ENCODE results near the gene PSEN1. TPM values are rescaled to one million over a fixed set of nuclear protein-coding genes. Genes with fewer than 3 reads are reported as not detected.

PSEN1 gene
- total and polyA plus RNA-seq, 10 of the 15 experiments (the other 5 are each of a cell fraction or from before 2014, with no cell fraction given), result 8.9 to 32.3 (median 21.8) TPM

- Histone ChIP-seq H3K4me2 (ENCODE audit: control insufficient read depth, insufficient read depth) (no peak overlapping the region), H3K4me1 (ENCODE audit: control insufficient read depth, insufficient read depth, low read length) (peaks cover 14% of the 10 kb centered on the region), H3K9ac (ENCODE audit: control insufficient read depth, insufficient read depth, low read length) (no peak overlapping the region), H4K20me1 (ENCODE audit: control insufficient read depth, insufficient read depth) (no peaks in the 10 kb centered on the region), H2AFZ (ENCODE audit: control insufficient read depth, low read depth, low read length) (no peak overlapping the region), H3K36me3 (ENCODE audit: control insufficient read depth in 2 of 2, insufficient read depth in 2 of 2, low read length in 1 of 2) (peaks cover 1 to 2% of the 10 kb centered on the region in 2 experiments; a peak in 2 of 4 replicates), H3K4me3 (no peak overlapping the region), H3K9me3 (replicated peaks; ENCODE audit: control insufficient read depth, insufficient read depth, low read length) (no peaks in the 10 kb centered on the region), H3K27ac (ENCODE audit: control insufficient read depth, insufficient read depth) (no peak overlapping the region), H3K27me3 (replicated peaks in 1 of 2; ENCODE audit: control insufficient read depth in 2 of 2, insufficient read depth in 2 of 2, low read length in 1 of 2) (no peaks in the 10 kb centered on the region; a peak in 1 of 4 replicates), H3K79me2 (ENCODE audit: control insufficient read depth, insufficient read depth, low read length) (no peaks in the 10 kb centered on the region)
- intact Hi-C loops (cut with micrococcal nuclease; ENCODE audit: unreplicated experiment), result no loop called here
- no TSS peak for BruUV-seq (replicated peaks)
- no peak for FAIRE-seq
- ATAC-seq, result no peak
- ChIA-PET SMC1A (ENCODE audit: uncharacterized antibody, unreplicated experiment) (interaction anchor here (1.3 to 2.7 kb wide), 2 partner anchors 22 to 35 kb away, joined by 3 to 13 read pairs; no protein-coding TSS in a partner anchor), POLR2A (no interaction called here), RAD21 (ENCODE audit: unreplicated experiment) (interaction anchor here (0.8 kb wide), 1 partner anchor 27 kb away, joined by 3 read pairs; no protein-coding TSS in a partner anchor), CTCF (interaction anchor here (1.3 to 2.5 kb wide), 3 partner anchors 36 to 95 kb away, joined by 3 to 9 read pairs (median 8); no protein-coding TSS in a partner anchor)
- 88% methylated on average over 6 of the region's 6 CpGs for WGBS (ENCODE audit: insufficient coverage, insufficient replicate concordance, low lambda C conversion rate, missing lambda C conversion rate)
- in situ Hi-C loops (cut with MboI), result no loop called here
- TF ChIP-seq NFXL1 (IDR thresholded peaks at IDR 0.05; ENCODE audit: borderline replicate concordance) (no peak), RAD21 (IDR thresholded peaks at IDR 0.05; ENCODE audit: insufficient read depth, low read depth, low read length) (no peak), ZBTB4 (CRISPR knock-in tag; IDR thresholded peaks at IDR 0.05) (no peak), POLR2AphosphoS5 (IDR thresholded peaks at IDR 0.05; ENCODE audit: low read length) (0 out of 2 replicates have a peak, but pooled peaks have one; percentile 17), USF2 (IDR thresholded peaks at IDR 0.05; ENCODE audit: borderline replicate concordance, low read depth, low read length) (no peak), SMC3 (IDR thresholded peaks at IDR 0.05; ENCODE audit: borderline replicate concordance, low read length) (no peak), ZBTB11 (CRISPR knock-in tag; IDR thresholded peaks at IDR 0.05) (no peak), SPI1 (IDR thresholded peaks at IDR 0.05; ENCODE audit: borderline replicate concordance, insufficient read depth, low read depth, low read length) (no peak)
- DNase-seq (ENCODE audit: low read depth, low spot score), result no peak
Observed at GRCh38 chr14:73267474-73267873, 131.2 kb downstream of the PSEN1 start.

Data from GM12878 (cell line).